Anterior cingulate cortex (tissue), 58 donors: ENCODE results near the gene NCKAP5.

ENCODE experiments used
- DNase-seq, 58 donors: peaks; one replicate each; lab custom pipeline; 2025; lab: John Stamatoyannopoulos, UW

The NCKAP5 gene

GRCh38 chr2:132757676-132758075 lies 810.6 kb downstream of the NCKAP5 start:
- no peak for DNase-seq

DNA sequence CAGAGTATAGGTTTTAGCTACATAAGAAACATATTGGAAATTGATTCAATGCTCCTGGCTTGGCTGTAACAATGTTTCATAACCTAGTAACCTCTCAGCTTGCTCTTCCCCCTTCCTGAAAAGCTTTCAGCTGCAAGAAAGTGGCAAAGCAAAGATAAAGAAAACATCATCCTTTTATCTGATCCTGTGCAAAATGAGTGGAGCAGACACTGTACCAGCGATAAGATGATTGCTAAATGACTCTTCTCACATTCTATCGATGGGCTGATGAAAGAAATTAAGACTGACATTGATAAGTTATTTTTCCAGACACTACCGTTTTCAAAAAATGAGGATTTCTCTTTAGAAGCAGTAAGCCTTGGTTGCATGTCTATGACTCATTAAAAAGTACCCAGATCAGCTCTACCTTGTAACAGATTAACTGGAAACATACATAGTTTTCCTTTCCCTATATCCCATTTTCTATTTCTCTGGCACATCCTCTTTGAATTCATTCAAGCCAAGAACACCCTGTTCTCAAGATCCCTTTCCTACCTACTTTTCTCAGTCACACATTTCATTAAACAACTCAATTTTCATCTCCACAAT lies 811.2 kb downstream of the NCKAP5 start:
- DNase-seq = no peak

DNA sequence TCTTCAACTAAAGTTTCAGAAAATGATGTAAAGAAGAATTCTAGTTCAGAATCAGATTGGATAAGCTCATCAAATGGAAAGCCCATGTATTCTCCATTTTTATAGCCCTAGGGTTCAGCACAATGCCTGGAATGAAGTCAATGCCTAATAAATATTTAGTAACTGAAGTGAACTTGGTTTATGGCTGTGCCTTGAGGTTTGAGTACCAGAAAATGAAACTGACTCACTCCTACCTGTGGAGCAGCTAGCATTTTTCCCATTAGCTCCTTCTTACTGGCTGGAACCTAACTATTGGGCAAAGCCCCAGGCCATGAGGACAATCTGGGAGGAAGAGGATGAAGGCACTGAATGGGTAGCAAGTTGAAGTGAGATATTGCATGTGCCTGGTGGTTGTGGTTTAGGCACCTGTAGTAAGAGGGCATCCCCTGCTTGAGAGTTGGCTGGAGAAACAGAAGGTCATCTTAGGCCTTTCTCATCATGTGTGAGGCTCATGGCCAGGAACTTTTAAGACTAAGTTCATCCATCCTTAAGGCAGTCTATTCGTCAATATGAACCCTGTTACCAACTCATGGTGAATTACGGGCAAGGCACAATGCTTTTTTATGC lies 813.3 kb downstream of the NCKAP5 start:
- DNase-seq = no peak

DNA sequence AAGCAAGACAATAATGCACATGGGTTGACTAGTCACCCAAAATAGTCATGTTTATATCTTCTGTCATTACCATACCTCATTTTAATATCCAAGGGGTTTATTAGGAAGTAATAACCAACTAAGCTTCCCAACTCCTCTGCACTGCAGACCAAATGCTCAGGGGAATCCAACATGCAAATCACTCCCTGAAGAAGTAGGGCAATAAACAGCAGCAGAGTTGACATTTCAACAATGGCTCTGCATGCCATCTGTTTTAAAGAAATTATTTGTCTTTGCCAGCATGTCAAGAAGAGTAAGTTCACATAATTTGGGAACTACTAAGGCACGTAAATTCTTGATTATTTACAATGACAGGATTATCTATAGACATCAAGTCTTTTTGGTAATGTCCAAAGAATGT lies 813.9 kb downstream of the NCKAP5 start:
- DNase-seq = no peak

DNA sequence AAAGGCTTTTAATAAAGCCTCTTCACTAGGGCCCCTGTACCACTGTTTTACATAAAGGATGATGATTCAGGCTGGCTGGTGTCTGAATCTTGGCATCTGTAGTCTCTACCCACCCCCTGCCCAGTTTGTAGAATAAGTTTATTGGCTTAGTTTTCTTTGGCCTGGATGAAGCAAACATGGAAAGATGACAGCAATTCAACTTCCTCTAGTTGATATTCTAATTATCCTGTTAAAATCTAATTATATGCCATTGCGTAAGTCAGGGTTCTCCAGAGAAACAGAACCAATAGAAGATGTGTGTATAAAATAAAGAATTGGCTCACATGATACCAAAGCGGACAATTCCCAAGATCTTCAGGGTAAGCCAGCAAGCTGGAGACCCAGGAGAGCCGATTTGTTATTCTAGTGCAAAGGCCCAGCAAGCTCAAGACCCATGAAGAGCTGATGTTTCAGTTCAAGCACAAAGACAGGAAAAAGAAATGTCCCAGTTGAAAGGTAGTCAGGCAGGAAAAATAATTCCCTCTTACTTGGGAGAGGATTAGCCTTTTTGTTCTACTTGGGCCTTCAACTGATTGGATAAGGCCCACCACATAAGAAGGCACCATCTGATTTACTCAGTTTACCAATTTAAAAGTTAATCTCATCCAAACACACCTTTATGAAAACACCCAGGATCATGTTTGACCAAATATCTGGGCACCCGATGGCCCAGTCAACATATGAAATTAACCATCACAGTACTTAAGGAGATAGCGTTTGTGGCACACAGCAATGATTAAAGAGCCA lies 815.6 kb downstream of the NCKAP5 start:
- DNase-seq = no peak

DNA sequence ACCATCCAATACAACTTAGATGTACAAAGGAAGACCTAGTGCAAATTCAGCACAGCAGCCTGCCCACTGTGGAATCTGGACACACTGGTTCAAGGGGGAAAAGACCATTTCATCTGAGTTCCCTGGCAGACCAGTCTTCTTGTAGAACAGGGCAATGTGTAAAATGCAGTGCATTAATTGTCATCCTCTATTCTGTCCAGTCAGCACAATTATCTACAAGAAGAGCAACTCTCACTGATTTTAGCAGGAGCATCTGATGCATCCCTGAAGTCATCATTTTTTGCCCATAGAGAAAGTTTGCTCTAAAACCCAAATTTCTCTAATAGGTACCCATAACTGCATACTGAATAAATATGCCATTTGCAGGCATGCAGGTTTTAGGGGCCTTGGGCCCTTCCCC lies 816.4 kb downstream of the NCKAP5 start:
- DNase-seq = no peak

DNA sequence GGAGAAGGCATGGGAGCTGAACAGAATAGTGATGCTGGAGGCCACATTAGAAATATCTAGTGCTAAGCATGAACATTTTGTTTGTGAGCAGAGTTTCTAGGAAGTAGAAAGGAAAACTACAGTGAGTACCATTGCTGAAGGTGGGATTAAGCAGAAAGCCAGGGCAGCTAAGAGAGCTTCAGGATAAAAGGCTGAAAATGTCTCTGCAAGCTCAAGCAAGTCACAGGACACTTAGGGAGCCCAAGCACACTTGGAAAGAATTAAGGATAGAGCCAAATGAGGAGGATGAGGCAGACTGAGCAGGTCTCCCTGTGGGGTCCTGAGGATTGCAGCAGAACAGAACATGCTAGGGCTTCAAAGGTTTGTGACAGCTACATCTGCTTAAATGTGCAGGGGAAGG lies 817.7 kb downstream of the NCKAP5 start:
- no peak for DNase-seq

- no peak for DNase-seq
Observed at GRCh38 chr2:132747046-132747445, 821.2 kb downstream of the NCKAP5 start.

DNA sequence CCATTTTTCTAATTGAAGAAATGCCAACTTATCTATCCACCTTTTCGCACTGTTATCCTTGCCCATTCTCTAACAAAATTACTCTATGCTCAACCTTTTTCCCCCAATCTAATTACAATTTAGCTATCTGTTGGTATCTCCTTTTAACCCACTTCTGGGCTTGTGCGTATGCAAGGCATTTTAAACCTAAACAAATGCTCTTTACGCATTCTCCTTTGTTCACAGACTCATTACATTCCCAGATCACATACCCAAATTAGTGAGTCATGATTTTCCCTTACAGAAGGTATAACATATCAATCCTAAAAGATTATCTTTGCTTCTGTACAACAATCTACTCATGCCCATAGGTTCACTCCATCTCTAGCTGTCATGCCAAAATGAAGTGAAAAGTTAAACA lies 826.5 kb downstream of the NCKAP5 start:
- DNase-seq = no peak

DNA sequence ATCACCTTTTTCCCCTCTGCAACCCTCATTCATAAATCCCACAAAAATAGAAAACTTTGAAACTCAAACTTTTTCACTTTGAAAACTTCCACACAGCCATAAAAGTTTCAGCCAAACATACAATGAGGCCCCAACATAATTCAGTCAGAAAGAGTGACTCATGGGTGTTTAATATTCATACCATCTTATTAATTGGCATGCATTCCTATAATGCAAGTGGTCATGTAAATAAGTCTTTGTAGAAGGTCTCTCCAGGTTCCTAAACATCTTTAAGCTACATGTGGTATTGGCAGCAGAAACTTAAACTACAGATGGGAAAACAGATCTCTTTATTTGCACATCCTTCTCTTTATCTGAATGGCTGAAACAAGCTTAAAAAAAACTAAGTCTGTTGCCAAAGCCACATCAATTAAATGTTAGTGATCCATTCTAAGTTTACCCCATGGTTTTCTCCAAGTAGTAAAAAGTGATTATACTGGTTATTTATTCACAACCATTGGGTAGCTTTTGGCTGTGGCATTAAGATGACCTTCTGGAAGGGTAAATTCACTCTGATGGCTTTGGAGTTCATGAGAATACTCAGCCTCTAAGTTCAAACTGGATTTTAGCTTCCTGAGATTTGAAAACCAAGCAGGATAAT lies 828.1 kb downstream of the NCKAP5 start:
- no peak for DNase-seq

DNA sequence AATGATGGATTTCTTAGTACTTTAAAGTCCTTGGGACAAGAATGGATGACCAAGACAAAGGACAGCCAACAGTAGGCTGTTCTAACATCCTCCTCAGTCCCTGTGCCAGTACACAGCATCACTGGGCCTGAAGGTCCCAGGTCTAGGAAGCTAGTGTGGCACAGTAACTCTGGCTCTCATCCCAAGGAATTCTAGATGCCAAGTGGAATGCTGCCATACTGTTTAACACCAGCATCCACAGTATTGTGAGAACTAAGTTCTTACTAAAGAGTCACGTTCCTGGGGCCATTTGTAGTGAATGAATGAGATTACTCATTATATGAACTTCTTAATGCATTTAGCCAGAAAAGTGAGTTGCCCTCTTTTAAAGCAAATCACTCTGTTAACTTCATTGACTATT lies 830.0 kb downstream of the NCKAP5 start:
- DNase-seq = no peak

GRCh38 chr2:132736059-132736458 lies 832.2 kb downstream of the NCKAP5 start:
- no peak for DNase-seq

DNA sequence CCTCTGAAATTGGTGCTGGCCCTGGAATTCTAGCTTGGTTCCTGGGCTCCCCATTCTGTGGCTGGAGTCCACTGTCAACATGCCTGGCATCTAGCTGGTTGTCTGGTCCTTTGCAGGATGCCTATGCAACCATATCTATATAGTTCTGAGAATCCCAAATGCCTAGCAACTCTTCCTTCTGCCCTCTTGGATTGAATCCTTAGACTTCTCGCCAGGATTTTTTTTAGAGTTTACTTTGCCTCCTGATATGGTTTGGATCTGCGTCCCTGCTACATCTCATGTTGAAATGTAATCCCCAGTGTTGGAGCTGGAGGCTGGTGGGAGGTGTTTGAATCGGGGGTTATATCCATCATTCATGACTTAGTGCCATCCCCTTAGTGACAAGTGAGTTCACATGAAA lies 833.3 kb downstream of the NCKAP5 start:
- no peak for DNase-seq

DNA sequence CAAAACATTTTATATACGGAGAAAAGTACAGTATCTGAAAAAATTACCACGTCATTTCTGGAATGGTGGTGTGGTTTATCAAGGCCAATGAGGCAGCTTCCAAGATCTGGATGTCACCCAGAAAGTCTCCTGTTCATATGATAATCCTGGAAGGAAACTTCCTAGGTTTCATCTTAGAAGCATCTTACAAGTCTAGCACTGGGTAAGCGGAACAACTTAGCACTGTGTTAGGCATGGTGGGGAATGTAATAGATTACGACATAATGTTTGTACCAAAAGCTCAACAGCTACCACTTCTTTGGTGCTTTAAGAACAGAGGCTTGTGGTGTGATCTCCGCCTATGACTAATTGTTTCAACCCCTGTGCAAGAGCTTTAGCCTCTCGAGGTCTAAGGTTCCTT lies 835.2 kb downstream of the NCKAP5 start:
- DNase-seq = no peak

DNA sequence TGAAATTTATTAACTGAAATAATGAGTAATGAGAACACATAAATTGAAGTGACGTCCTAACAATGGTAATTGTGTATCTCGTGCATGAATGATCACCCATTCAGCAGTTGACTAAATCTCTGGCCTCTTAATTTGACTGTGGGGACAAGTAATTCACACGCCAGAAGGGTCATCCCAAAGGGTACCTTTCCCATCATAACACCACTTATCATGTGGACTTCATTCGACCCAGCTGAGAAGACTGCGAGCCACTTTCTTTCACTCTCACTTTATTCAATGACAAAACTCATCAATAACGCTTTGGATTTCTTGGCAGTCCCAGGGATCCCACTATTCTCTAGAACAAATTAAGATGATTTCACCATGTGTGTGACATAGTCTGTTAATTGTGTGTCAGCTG lies 835.6 kb downstream of the NCKAP5 start:
- DNase-seq = no peak

GRCh38 chr2:132731441-132731840 lies 836.8 kb downstream of the NCKAP5 start:
- no peak for DNase-seq

DNA sequence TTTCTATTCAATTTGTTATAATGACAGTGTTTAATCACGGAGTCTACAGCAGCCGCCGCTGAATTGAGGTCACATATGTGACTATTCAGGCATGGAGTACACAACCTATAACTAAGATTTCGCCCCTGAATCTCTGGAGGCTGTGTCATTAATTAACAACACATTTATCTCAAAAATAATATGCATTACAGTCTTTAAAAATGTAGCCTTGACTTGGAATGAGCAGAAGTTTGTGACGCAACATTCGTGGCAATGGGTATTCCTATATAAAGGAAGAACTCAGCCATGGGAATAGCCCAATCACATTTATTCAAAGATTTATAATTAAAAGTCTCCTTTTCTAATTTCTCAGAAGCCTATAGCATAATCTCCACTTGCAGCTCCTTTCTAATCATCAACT lies 837.7 kb downstream of the NCKAP5 start:
- DNase-seq = no peak

GRCh38 chr2:132729522-132729921 lies 838.7 kb downstream of the NCKAP5 start:
- no peak for DNase-seq

DNA sequence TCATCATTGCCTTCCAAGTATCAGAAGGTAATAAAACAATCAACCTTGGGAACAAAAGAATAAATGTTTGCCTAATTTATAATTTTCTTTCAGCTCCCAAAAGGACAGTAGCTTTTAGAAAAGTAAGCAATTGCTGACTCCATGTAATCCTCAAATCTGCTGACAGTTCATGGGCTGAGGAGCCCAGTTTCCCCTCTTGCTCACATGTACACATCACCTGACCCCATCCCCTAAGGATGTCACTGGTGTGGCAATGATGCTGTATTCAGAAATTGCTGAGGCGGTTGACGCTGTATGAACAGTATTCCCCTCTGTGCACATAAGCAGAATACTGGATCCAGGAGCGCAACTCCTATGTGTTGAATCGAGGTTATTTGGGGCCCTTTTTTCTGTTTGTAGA lies 842.1 kb downstream of the NCKAP5 start:
- no peak for DNase-seq

DNA sequence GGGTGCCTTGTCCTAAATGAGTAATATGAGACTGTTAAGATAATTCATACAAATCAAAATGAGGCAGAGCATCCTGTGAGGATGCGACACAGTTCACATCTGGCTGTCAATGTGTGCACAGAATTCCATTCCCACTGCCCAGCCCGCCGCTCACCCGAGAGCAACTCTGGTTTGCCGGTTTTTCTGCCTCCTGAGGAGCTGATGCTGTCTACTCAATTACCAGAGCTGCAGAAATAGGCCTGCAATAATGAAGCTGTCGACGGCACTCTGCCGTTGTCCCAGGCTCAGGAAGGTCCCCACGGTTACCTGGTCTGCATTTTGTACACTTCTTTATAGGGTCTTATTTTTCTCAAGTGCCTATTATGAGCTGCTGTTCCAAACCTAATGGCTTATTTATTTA lies 842.5 kb downstream of the NCKAP5 start:
- no peak for DNase-seq

GRCh38 chr2:132725148-132725547 lies 843.1 kb downstream of the NCKAP5 start:
- DNase-seq = no peak

GRCh38 chr2:132721938-132722337 lies 846.3 kb downstream of the NCKAP5 start:
- no peak for DNase-seq
